ENCODE data around the gene PIK3CB. TPM values are rescaled to one million over a fixed set of nuclear protein-coding genes. Genes with fewer than 3 reads are reported as not detected.

Gene PIK3CB
- polyA plus RNA-seq, 1 donor from 2014 or later, result 11.5 TPM

DNA sequence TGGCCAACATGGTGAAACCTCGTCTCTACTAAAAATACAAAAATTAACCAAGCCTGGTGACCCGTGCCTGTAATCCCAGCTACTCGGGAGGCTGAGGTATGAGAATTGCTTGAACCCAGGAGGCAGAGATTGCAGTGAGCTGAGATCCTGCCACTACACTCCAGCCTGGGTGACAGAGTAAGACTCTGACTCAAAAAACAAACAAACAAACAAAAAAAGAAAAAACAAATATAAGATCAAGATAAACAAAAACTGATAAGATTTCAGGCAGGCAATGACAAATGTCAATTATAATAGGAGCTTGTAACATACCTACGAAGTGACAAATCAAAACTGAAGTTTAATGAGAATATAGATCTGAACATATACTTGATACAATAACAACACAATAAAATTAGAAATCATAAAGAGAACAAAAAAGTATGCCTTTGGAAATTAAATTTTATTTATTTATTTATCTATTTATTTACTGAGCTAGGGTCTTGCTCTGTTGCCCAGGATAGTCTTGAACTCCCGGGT, 155.8 kb downstream of the PIK3CB start:
- no peaks in the 10 kb centered on the region for H3K36me3 ChIP-seq (ENCODE audit: insufficient read depth, low read length)
- H3K4me3 ChIP-seq (ENCODE audit: low read length), result no peak overlapping the region
- H4K20me1 ChIP-seq (ENCODE audit: insufficient read depth), result no peaks in the 10 kb centered on the region
- H3K27me3 ChIP-seq (ENCODE audit: insufficient read depth, low read depth, low read length), result no peaks in the 10 kb centered on the region
- H3K79me2 ChIP-seq (replicated peaks; ENCODE audit: insufficient read depth, low read length), result no peaks in the 10 kb centered on the region
- no peak for TF ChIP-seq EZH2 (IDR thresholded peaks at IDR 0.05; ENCODE audit: borderline replicate concordance, insufficient read depth, low read length, poor library complexity, severe bottlenecking)
- no peak overlapping the region for H3K27ac ChIP-seq (ENCODE audit: low read length)
- no peaks in the 10 kb centered on the region for H3K9me2 ChIP-seq (ENCODE audit: insufficient read depth, low read length)
- no peak overlapping the region for H3K4me2 ChIP-seq (ENCODE audit: low read length)
- H3K9me3 ChIP-seq (ENCODE audit: low read length), result no peaks in the 10 kb centered on the region
- no peaks in the 10 kb centered on the region for H3F3A ChIP-seq (ENCODE audit: insufficient read depth, low read length, poor library complexity, severe bottlenecking)
- H3K9ac ChIP-seq (ENCODE audit: low read length), result no peak overlapping the region
- no peak overlapping the region for H2AFZ ChIP-seq (ENCODE audit: low read depth, low read length)

DNA sequence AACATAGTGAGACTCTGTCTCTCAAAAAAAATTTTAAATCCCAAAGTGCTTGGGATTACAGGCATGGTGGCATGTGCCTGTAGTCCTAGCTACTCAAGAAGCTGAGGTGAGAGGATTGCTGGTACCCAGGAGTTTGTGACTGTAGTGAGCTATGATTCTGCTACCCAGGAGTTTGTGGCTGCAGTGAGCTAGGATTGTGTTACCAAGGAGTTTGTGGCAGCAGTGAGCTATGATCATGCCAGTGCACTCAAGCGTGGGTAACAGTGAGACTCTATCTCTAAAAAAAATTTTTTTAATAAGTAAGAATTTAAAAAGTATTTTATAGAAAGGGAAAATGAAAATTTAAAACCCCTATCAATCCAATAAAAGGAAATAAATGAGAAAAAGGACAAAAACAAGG, 156.6 kb downstream of the PIK3CB start:
- Histone ChIP-seq H2AFZ (ENCODE audit: low read depth, low read length) (no peak overlapping the region), H3K9ac (ENCODE audit: low read length) (no peak overlapping the region), H3K4me3 (ENCODE audit: low read length) (no peak overlapping the region), H4K20me1 (ENCODE audit: insufficient read depth) (no peaks in the 10 kb centered on the region), H3K27me3 (ENCODE audit: insufficient read depth, low read depth, low read length) (no peaks in the 10 kb centered on the region), H3K9me3 (ENCODE audit: low read length) (no peaks in the 10 kb centered on the region), H3K79me2 (replicated peaks; ENCODE audit: insufficient read depth, low read length) (no peaks in the 10 kb centered on the region), H3F3A (ENCODE audit: insufficient read depth, low read length, poor library complexity, severe bottlenecking) (no peaks in the 10 kb centered on the region), H3K9me2 (ENCODE audit: insufficient read depth, low read length) (no peaks in the 10 kb centered on the region), H3K27ac (ENCODE audit: low read length) (no peak overlapping the region), H3K36me3 (ENCODE audit: insufficient read depth, low read length) (no peaks in the 10 kb centered on the region), H3K4me2 (ENCODE audit: low read length) (no peak overlapping the region)
- TF ChIP-seq, protein P1, sequence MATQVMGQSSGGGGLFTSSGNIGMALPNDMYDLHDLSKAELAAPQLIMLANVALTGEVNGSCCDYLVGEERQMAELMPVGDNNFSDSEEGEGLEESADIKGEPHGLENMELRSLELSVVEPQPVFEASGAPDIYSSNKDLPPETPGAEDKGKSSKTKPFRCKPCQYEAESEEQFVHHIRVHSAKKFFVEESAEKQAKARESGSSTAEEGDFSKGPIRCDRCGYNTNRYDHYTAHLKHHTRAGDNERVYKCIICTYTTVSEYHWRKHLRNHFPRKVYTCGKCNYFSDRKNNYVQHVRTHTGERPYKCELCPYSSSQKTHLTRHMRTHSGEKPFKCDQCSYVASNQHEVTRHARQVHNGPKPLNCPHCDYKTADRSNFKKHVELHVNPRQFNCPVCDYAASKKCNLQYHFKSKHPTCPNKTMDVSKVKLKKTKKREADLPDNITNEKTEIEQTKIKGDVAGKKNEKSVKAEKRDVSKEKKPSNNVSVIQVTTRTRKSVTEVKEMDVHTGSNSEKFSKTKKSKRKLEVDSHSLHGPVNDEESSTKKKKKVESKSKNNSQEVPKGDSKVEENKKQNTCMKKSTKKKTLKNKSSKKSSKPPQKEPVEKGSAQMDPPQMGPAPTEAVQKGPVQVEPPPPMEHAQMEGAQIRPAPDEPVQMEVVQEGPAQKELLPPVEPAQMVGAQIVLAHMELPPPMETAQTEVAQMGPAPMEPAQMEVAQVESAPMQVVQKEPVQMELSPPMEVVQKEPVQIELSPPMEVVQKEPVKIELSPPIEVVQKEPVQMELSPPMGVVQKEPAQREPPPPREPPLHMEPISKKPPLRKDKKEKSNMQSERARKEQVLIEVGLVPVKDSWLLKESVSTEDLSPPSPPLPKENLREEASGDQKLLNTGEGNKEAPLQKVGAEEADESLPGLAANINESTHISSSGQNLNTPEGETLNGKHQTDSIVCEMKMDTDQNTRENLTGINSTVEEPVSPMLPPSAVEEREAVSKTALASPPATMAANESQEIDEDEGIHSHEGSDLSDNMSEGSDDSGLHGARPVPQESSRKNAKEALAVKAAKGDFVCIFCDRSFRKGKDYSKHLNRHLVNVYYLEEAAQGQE (IDR thresholded peaks at IDR 0.05; ENCODE audit: borderline replicate concordance), result no peak
- TF ChIP-seq SMC3 (conservative IDR thresholded peaks at IDR 0.05; ENCODE audit: poor library complexity), result no peak
- TF ChIP-seq, protein P2, sequence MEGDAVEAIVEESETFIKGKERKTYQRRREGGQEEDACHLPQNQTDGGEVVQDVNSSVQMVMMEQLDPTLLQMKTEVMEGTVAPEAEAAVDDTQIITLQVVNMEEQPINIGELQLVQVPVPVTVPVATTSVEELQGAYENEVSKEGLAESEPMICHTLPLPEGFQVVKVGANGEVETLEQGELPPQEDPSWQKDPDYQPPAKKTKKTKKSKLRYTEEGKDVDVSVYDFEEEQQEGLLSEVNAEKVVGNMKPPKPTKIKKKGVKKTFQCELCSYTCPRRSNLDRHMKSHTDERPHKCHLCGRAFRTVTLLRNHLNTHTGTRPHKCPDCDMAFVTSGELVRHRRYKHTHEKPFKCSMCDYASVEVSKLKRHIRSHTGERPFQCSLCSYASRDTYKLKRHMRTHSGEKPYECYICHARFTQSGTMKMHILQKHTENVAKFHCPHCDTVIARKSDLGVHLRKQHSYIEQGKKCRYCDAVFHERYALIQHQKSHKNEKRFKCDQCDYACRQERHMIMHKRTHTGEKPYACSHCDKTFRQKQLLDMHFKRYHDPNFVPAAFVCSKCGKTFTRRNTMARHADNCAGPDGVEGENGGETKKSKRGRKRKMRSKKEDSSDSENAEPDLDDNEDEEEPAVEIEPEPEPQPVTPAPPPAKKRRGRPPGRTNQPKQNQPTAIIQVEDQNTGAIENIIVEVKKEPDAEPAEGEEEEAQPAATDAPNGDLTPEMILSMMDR (IDR thresholded peaks at IDR 0.05; ENCODE audit: poor library complexity, severe bottlenecking), result no peak
- TF ChIP-seq RAD21 (conservative IDR thresholded peaks at IDR 0.05), result no peak
- no peak for TF ChIP-seq POLR2AphosphoS5 (IDR thresholded peaks at IDR 0.05)
- TF ChIP-seq EZH2 (IDR thresholded peaks at IDR 0.05; ENCODE audit: borderline replicate concordance, insufficient read depth, low read length, poor library complexity, severe bottlenecking), result no peak
- no peak for TF ChIP-seq MXI1 (conservative IDR thresholded peaks at IDR 0.05; ENCODE audit: poor library complexity, severe bottlenecking)
- TF ChIP-seq TAF1 (IDR thresholded peaks at IDR 0.05; ENCODE audit: low read depth), result no peak
- TF ChIP-seq EP300 (conservative IDR thresholded peaks at IDR 0.05; ENCODE audit: poor library complexity, severe bottlenecking), result no peak
